Hippocampal formation (tissue), 2 donors: ENCODE results near the gene EOMES.
"Not testable (repeated sequence)": the region's sequence is repeated elsewhere in the genome, so short reads cannot be mapped to it uniquely, and the experiment has no call there.

ENCODE experiments used
- DNase-seq, 2 donors: peaks; one replicate each; lab custom pipeline; 2025; lab: John Stamatoyannopoulos, UW

The EOMES gene

DNA sequence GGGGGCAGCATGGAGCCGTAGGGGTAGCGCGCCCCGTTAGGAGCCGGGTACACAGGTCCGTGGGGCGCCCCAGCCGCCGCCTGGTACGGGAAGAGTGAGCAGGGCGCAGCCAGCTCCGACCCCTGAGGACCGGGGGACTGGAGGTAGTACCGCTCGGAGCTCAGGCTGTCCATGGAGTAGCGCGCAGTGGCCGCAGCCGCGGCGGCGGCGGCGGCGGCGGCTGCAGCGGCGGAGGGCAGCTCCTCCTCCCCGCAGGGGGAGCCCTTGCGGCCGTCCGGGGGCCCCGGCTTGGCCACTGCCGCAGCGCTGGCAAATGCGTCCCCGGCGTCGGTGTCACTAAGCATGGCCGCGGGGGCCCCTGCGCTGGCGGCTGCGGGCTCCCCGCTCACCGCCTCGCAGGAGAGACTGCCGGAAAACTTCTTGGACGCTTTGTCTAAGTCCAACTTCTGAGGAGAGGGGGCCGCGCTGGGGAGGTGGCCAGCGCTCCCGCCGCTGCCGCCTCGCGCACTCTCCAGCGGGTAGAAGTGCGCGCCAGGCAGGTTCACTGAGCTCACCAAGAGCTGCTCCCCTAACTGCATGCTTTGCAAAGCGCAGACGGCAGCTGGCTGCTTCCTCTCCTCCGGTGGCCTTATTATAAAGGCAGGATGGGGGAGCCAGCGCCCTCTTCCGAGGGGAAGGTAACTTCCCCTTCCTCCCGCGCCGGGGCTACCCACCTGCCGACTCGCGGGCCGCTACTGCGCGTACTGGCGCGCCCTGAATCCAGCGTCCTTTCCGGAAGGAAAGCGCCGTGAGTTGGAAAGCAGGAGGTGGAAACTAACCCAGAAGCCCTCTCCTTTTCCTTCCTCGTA is at the start of gene EOMES:
EOMES (minus strand) TSS at position 607 of the 848 bp plus-strand sequence; CDS start at position 578, 29 bp downstream.
- no peak for DNase-seq

DNA sequence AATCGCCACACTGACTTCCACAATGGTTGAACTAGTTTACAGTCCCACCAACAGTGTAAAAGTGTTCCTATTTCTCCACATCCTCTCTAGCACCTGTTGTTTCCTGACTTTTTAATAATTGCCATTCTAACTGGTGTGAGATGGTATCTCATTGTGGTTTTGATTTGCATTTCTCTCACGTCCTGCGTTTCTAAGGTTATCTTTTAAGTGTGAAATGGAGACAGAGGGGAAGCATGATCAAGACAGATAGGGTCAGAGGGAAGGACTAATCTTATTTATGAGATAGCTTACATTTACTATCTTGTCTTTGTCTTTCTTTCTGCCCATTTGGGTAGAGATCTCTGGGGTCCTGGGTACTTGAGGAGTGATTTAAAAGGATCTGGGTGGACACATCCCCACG is 48.3 kb upstream of the EOMES start:
- DNase-seq, result not testable (repeated sequence)

- DNase-seq, result no peak
These were observed 44.9 kb upstream of the EOMES start for GRCh38 chr3:27767000-27767399.

GRCh38 chr3:27758083-27758482 is 36.0 kb upstream of the EOMES start:
- no peak for DNase-seq

DNA sequence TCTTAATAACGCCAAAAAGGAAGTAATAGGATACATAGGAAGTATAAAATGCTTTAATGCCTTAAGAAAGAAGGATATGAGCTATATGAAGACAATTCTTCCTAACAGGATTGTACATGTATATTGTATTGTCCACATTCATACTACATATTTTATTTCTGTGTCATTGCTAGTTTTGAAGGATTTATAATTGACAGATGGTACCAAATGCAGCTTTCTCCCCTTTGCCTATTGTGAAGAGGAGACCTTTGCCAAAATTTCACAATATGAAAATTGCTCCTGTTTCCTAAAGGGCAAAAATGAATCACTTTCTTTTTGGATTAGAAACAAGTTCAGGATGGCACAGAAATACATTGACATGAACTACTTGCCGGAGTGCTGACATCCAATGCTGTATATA is 34.8 kb upstream of the EOMES start:
- DNase-seq, result no peak

GRCh38 chr3:27752926-27753325 is 30.8 kb upstream of the EOMES start:
- DNase-seq, result no peak

GRCh38 chr3:27749643-27750042 is 27.5 kb upstream of the EOMES start:
- no peak for DNase-seq

DNA sequence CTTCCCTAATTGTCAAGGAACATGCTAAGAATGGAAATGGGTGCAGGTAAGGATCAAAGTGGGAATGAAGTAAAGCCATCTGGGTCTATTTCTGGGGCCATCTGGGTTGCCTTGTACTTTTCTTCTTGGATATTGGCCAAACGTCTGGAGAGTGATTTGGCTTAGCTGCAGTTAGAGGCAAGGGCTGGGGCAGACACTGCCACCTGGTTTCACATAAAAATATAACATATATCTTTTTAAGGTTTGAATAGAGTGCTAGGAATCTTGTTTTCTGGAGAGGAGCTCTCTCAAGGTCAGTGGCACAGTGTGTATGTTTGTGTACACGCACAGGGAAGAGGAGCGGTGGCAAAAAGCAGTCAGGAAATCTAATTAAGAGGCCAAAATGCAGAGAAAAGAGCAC is 24.7 kb upstream of the EOMES start:
- no peak for DNase-seq

- DNase-seq, result no peak
These were observed 18.7 kb upstream of the EOMES start for GRCh38 chr3:27740854-27741253.

DNA sequence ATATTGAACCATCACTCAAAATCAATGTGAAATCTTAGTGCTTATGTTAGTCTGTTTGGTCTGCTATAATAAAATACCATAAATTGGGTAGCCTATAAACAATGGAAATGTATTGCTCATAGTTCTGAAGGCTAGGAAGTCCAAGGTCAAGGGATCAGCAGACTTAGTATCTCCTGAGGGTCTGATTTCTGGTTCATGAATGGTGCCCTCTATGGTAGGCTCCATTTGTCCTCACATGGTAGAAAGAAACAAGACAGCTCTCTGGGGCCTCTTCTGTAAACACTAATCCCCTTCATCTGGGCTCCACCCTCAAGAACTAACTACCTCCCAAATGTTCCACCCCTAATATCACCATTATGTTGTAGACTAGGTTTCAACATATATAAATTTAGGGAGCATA is 15.0 kb upstream of the EOMES start:
- no peak for DNase-seq

- DNase-seq, result no peak
These were observed 8.9 kb upstream of the EOMES start for GRCh38 chr3:27730774-27731659.

DNA sequence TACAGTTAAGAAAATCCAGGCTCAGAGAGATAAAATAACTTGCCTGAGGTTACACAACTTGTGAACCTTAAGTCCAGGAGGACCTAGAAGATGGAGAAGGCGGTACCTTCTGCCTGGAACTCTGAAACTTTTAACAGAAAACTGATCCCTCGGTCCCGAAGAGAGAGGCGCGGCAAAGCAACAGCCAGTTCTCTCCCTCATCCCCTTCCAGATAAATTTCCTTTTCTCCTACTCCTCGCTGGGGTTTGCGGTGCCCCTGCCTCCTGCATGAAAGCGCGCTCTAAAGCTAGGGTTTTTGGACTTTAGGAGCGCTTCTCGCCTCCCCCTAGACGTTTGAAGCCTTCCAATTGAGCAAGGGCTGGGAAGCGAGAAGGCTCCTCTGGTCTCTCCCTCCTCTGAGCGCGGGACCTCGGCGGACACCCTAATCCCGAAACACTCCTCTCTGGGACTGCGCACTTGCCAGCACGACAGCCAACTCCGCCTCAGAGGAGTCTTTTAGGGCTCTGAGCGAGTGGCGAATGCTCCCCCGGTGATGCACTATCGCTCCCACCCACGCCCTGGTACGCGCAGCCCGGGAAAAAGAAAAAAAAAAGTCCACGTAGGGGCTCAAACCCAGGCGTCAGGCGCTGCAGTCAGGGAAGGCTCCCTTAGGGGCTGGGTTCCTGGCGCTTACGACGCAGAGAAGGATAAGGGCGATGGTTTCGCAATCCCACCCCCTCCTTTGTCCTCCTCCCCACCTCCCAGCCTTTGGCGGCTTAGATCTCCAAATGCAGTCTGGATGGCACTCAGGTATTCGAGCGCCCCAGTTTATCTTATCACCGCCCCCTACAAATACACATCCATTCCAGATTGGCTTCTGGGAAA is 7.9 kb upstream of the EOMES start:
- no peak for DNase-seq

- no peak for DNase-seq
These were observed 7.2 kb upstream of the EOMES start for GRCh38 chr3:27729325-27729724.

DNA sequence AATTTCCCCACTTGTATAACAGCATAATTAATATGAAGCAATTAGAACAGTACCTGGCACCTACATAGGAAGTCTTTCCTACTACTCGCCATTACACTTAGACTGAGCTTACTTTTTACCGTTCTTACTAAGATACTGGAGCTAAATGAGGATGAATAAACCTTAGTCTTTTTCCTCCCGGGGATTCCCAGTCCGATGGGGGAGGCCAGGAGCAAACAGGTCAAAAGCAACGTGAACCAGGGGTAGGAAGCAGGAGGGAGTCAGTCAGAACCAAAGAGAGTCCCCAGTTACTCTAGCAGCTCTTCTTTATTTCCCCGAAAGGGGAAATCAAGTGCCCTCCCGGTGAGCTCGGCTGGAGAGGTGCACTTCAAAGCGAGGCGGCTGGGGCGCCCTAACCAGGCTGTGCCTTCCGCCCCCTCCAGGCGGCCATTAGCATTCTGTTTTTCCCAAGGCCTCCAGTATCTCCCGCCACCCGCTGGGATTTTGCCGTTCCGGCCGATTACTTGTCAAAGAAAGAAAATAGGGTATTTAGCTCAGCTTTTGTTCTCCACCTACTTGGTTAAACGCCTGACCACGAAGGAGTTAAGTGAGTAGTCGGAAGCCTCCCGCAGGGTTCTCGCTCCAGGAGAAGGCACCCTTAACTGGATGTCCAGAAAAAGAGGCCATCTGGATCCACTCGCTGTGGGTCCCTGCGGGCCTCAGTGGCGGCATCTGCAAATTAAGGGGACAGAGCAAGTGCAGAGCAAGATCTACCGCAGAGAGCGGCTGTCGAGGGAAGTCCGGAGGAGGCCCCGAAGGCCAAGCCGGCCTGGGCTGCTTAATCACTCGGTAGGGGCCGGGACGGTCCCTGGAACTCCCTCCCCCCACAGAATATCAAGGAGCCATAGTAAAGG is 6.3 kb upstream of the EOMES start:
- DNase-seq, result no peak

DNA sequence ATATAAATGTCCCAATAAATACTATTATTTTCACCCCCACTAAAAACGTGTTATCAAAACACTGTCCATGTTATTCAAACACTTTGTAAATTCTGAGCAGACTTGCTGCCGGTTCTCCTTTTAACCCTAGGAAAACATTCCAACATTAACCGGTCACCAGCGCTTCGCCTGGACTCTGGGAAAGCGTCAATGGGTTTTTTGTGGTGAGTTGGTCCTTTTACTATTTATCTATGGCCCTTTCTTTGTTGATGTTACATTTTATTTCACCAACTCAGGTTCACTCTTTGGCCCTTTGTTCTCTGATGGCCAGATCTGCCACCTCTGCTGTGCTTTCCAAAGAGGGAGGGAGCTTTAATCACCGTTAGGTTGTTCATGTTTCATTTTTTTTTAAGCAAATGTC is 4.1 kb upstream of the EOMES start:
- no peak for DNase-seq

DNA sequence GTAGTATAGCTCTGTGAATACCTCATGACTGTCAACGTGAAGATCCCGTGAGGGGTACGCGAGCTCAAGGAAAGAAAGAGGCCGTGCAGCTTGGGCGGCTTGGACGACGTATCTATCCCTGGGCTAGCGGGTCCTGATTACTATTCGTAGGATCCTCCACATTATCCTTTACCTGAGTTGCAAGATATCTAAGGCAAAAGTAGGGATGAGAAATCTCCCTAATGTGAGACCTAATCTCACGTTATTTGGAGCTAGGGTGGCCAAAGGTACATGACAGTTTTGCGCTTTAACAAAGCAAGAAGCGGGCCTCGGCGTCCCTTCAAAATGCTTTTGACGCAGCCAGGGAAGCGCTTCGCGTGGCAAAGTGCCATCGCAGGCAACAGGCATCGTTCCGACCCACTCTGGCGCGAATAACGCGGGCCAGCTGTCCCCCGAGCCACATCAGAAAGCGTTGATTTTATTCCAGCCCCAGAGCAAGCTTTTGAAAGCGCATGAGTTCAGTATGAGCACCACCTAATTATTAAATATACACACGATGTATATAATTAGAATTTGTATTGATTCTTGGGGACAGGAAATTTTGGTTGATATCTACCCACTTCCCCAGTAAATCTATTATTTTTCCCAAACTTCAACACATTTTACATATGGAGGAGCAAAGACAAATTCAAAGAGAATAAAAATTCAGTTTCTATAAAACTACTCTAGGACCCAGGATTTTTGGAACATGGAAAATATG is 2.5 kb upstream of the EOMES start:
- no peak for DNase-seq

GRCh38 chr3:27723815-27724458 is 1.8 kb upstream of the EOMES start:
- no peak for DNase-seq

GRCh38 chr3:27723456-27723814 is 1.3 kb upstream of the EOMES start:
- no peak for DNase-seq

- no peak for DNase-seq
These were observed 900 bp upstream of the EOMES start for GRCh38 chr3:27723001-27723445.
